Immature natural killer cell (primary cell): ENCODE measurements around the gene CAPN2. TPM values are rescaled to one million over a fixed set of nuclear protein-coding genes. Genes with fewer than 3 reads are reported as not detected.

Experiments used
- DNase-seq, 3 donors: peaks; one replicate each; pipeline ENCODE4 v3.0.0; 2022; ENCODE audit warnings: mixed read lengths in 1 of 3
- H3K27ac Mint-ChIP-seq, 6 donors: one replicate each; pipeline ENCODE4 v1.8.0; 2020; ENCODE audit warnings: mixed read lengths in 6 of 6, mild to moderate bottlenecking in 5 of 6, inconsistent platforms in 4 of 6, moderate library complexity in 3 of 6
- H3K27me3 Mint-ChIP-seq, 3 donors: one replicate each; pipeline ENCODE4 v1.8.0; 2020 to 2021; ENCODE audit warnings: low read depth in 3 of 3, mild to moderate bottlenecking in 3 of 3, mixed read lengths in 3 of 3, moderate library complexity in 3 of 3, inconsistent platforms in 1 of 3
- H3K36me3 Mint-ChIP-seq, 3 donors: one replicate each; pipeline ENCODE4 v1.8.0; 2020; ENCODE audit warnings: mixed read lengths in 3 of 3, inconsistent platforms in 2 of 3, mild to moderate bottlenecking in 2 of 3
- H3K4me1 Mint-ChIP-seq, 2 donors: one replicate each; pipeline ENCODE4 v1.8.0; 2020; ENCODE audit warnings: inconsistent platforms in 2 of 2, mild to moderate bottlenecking in 2 of 2, mixed read lengths in 2 of 2, moderate library complexity in 1 of 2
- H3K4me3 Mint-ChIP-seq, 5 donors: one replicate each; pipeline ENCODE4 v1.8.0; 2020; ENCODE audit warnings: mild to moderate bottlenecking in 5 of 5, mixed read lengths in 5 of 5, inconsistent platforms in 3 of 5, moderate library complexity in 3 of 5
- H3K9me3 Mint-ChIP-seq, 6 donors: one replicate each; pipeline ENCODE4 v1.8.0; 2020; ENCODE audit warnings: mild to moderate bottlenecking in 6 of 6, mixed read lengths in 6 of 6, inconsistent platforms in 4 of 6, moderate library complexity in 3 of 6
- polyA plus RNA-seq, 3 donors: library from polyadenylated mRNA; unstranded; fragments of 300-500 nt; fragmentation: Illumina TruSeq; gene quantifications; one replicate each; pipeline ENCODE4 v1.2.3, GENCODE V29; 2021

CAPN2 gene
- polyA plus RNA-seq, 3 donors from 2014 or later, result 126 to 232 (median 141) TPM

DNA sequence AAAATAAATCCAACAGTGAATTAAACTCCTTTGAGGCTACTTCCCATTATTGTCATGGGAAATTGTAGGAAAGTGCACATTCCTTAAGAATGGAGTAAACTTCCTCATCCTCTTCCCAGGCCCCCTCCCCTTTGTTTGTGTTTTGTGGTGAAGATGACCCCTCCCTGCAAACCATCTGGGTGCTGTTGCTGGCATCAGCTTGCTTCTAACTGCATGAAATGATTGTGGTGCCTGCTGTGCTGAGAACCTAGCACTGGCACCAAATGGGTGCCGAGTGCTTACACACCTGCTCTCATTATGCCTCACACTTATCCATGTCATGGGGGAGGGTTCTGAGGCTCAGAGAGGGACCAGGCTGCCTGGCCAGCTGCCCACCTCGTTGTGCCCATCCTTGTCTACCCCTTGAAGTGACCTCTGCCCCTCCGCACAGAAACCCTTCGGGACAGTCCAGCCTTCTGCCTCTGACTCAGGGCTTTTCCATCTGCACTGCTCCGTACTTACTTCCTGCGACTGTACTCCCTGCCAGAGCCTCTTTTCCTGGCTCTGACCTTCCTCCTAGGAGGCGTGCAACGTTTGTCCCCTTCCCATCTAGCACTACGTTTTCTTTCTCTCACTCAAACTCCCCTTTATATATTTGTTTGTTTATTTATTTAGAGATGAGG is 30.6 kb downstream of the CAPN2 start:
- Mint-ChIP-seq H3K27ac (peak overlapping the region in 4 of 6 donors; percentile 36 to 64 (median 48)), H3K4me3 (no peak overlapping the region), H3K4me1 (peaks cover 2 to 15% of the 10 kb centered on the region in 2 donors), H3K9me3 (no peaks in the 10 kb centered on the region), H3K36me3 (peaks cover 0 to 23% (median 5%) of the 10 kb centered on the region in 3 donors), H3K27me3 (peaks cover 0 to 3% (median 1%) of the 10 kb centered on the region in 3 donors)
- no peak for DNase-seq

DNA sequence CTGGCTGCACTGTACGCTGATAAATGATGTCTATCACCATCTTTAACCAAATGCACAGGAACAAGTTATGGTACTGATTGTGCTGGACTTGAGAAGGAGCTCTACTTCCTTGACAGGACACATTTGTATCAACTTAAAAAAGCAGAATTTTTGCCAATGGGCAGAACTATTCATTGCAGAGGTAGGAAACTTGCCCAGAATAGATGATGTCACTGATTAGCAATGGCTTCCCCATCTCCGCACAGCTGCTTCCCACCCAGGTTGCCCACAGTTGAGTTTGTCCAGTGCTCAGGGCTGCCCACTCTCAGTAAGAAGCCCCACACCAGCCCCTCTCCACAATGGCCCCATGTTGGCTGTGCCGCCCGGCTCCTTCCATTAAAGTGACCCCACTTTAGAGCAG is 33.4 kb downstream of the CAPN2 start:
- Mint-ChIP-seq H3K36me3 (peaks cover 5 to 24% (median 8%) of the 10 kb centered on the region in 3 donors), H3K27me3 (peaks cover 1 to 3% (median 2%) of the 10 kb centered on the region in 3 donors), H3K9me3 (no peaks in the 10 kb centered on the region), H3K4me1 (peaks cover 9 to 19% of the 10 kb centered on the region in 2 donors), H3K27ac (peak overlapping the region in 3 of 6 donors; percentile 10 to 31 (median 23)), H3K4me3 (no peak overlapping the region)
- DNase-seq, result no peak

DNA sequence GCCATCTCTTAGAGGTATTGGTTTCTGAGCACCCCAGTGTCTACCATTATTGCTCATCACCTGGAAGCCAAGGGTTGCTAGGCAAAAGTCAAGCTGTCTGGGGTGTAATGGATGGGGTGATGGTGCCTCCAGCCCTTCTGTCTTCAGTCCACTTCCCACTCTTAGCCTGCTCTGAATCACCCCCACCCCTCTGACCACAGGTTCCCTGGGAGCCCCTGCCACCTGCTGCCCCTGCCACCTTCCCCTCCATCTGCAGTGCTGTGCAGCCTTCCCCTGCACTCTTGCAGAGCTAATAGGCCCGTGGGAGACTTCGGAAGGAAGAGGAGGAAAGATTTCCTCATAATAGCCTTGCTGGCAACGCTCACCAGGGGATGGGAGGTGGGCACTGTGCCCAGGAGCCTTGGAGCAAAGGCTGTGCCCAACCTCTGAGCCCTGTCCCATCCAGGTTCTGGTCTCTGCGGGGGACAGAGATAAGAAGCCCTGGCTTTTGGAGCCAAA is 35.5 kb downstream of the CAPN2 start:
- H3K27ac Mint-ChIP-seq, result peak overlapping the region in 2 of 6 donors; percentile 26 to 66

DNA sequence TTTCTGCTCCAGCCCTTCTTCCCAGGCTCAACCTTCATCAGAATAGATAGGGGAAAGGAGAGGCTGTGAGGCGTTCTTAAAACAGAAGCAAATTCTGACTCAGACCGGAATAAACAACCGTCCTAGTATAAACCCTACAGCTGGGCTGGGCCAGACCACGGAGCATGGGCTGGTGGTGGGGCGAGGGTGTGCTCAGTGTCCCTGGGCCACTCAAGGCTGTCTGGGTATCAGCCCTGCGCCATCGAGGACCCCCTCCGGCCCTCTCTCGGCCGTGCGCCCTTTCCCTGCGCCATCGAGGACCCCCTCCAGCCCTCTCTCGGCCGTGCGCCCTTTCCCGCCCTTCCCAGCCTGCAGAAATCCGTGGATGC is 36.0 kb downstream of the CAPN2 start:
- Mint-ChIP-seq H3K4me3 (peak overlapping the region; percentile 60 to 78 (median 73)), H3K4me1 (peaks cover 9 to 19% of the 10 kb centered on the region in 2 donors), H3K27me3 (peaks cover 1 to 3% (median 2%) of the 10 kb centered on the region in 3 donors), H3K27ac (peak overlapping the region in 1 of 6 donors; percentile 19), H3K9me3 (no peaks in the 10 kb centered on the region), H3K36me3 (peaks cover 18 to 44% (median 18%) of the 10 kb centered on the region in 3 donors)
- DNase-seq, result no peak

More for the DNA sequence above, 35.5 kb downstream of the CAPN2 start:
- peak overlapping the region in 3 of 5 donors; percentile 49 to 71 (median 60) for H3K4me3 Mint-ChIP-seq
- H3K4me1 Mint-ChIP-seq, result peaks cover 9 to 19% of the 10 kb centered on the region in 2 donors
- no peak for DNase-seq
- H3K27me3 Mint-ChIP-seq, result peaks cover 1 to 3% (median 2%) of the 10 kb centered on the region in 3 donors
- H3K36me3 Mint-ChIP-seq, result peaks cover 13 to 39% (median 15%) of the 10 kb centered on the region in 3 donors
- H3K9me3 Mint-ChIP-seq, result no peaks in the 10 kb centered on the region

DNA sequence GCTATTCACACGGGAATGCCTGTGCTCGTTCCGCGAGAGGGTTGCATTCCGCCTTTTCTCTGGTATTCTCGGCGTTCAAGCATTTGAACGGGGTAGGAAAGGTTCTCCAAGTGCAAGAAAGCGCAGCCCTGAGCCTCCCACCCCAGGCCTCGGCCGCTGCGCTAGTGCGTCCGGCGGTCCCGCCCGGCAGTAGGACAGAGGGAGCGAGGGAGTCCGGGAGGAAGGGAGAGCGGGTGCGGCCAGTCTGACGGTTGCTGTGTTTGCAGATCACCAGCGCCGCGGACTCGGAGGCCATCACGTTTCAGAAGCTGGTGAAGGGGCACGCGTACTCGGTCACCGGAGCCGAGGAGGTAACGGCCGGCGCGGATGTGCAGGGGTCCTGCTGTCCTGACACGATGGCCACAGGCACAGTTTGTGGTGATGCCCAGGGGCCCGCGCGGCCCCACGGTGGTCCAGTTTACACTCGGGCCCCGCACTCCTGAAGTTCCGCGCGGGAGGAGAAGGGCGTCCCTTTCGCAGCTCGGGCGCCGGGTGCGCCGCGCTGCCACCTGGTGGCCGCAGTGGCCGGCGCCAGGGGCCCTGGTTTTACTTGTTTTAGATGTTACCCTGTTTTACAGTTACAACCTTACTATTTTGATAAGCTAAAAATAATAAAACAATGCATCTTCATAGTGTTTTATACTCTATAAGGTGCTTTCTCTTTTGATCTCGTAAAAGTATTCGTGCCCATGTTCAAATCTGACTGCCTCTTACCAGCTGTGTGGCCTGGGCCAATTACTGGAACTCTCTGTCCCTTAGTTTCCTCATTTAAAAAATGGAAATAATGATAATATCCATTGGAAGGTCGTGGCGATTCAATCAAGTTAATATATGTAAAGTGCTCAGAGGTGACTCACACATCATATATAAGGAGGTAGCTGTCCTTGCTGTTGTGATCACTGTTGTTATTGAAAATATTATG is 36.7 kb downstream of the CAPN2 start:
- H3K4me3 Mint-ChIP-seq, result peak overlapping the region; percentile 63 to 78 (median 73)
- peak overlapping the region in 4 of 6 donors; percentile 20 to 78 (median 72) for H3K27ac Mint-ChIP-seq
- no peaks in the 10 kb centered on the region for H3K9me3 Mint-ChIP-seq
- peaks cover 18 to 51% (median 19%) of the 10 kb centered on the region in 3 donors for H3K36me3 Mint-ChIP-seq
- peaks cover 9 to 19% of the 10 kb centered on the region in 2 donors for H3K4me1 Mint-ChIP-seq
- peak; percentile 55 to 72 (median 67) for DNase-seq
- peaks cover 1 to 3% (median 2%) of the 10 kb centered on the region in 3 donors for H3K27me3 Mint-ChIP-seq

DNA sequence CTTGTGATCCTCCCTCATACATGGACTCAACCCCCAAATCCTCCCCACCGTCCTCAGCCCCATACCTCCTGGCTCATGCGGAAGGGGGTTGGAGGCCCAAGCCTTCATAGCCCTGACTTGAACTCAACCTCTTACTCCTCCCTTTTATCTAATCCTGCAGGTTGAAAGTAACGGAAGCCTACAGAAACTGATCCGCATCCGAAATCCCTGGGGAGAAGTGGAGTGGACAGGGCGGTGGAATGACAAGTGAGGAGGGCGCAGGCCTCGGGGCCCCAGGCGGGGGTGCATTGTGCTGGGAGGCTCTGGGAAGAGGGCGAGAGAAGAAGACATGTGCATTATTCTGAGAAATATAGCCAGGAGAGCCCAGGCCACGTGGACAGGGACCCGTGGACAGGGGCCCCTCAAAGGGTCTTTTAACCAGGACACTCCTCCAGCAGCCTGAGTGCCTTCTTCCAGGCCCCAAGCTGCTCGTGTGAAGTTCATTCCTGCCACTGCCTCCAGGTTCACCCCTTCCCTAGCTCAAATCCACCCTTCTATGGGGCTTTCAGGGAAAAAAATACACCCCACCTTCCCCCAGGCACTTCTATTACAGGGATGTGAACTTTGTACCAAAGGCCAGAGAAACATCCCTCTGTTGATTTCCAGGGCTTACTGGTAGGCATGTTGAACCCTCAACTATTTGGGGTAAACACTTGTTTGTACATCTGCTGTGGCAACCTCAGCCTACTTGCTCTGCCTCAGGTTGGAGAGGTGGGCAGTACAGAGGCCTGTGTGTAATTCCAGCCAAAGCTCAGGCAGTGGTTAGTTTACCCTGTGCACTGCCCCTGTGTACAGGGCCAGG is 38.6 kb downstream of the CAPN2 start:
- H3K36me3 Mint-ChIP-seq, result peaks cover 18 to 46% (median 19%) of the 10 kb centered on the region in 3 donors
- no peaks in the 10 kb centered on the region for H3K9me3 Mint-ChIP-seq
- H3K4me3 Mint-ChIP-seq, result no peak overlapping the region
- DNase-seq, result no peak
- H3K4me1 Mint-ChIP-seq, result peaks cover 8 to 19% of the 10 kb centered on the region in 2 donors
- peaks cover 1 to 2% (median 2%) of the 10 kb centered on the region in 3 donors for H3K27me3 Mint-ChIP-seq
- H3K27ac Mint-ChIP-seq, result no peak overlapping the region

DNA sequence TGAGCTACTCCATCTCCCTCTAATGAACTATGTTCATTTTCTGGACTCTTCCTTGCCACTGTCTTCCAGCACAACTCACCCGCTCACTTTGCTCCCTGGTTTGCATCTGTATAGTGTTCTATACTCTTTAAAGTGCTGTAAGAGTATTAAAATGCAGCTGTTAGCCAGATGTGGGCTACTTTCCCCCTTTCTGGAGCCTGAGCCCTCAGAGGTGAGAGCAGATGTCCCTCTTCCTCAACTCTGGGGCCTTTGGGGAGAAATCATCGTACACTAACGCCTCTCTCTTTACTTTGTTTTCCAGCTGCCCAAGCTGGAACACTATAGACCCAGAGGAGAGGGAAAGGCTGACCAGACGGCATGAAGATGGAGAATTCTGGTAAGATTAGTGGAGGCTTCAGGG is 39.4 kb downstream of the CAPN2 start:
- no peak for DNase-seq
- H3K27ac Mint-ChIP-seq, result peak overlapping the region in 2 of 6 donors; percentile 2 to 41
- peaks cover 8 to 19% of the 10 kb centered on the region in 2 donors for H3K4me1 Mint-ChIP-seq
- H3K27me3 Mint-ChIP-seq, result peaks cover 1 to 2% (median 2%) of the 10 kb centered on the region in 3 donors
- H3K9me3 Mint-ChIP-seq, result no peaks in the 10 kb centered on the region
- H3K4me3 Mint-ChIP-seq, result peak overlapping the region in 1 of 5 donors; percentile 31
- peaks cover 18 to 45% (median 19%) of the 10 kb centered on the region in 3 donors for H3K36me3 Mint-ChIP-seq

DNA sequence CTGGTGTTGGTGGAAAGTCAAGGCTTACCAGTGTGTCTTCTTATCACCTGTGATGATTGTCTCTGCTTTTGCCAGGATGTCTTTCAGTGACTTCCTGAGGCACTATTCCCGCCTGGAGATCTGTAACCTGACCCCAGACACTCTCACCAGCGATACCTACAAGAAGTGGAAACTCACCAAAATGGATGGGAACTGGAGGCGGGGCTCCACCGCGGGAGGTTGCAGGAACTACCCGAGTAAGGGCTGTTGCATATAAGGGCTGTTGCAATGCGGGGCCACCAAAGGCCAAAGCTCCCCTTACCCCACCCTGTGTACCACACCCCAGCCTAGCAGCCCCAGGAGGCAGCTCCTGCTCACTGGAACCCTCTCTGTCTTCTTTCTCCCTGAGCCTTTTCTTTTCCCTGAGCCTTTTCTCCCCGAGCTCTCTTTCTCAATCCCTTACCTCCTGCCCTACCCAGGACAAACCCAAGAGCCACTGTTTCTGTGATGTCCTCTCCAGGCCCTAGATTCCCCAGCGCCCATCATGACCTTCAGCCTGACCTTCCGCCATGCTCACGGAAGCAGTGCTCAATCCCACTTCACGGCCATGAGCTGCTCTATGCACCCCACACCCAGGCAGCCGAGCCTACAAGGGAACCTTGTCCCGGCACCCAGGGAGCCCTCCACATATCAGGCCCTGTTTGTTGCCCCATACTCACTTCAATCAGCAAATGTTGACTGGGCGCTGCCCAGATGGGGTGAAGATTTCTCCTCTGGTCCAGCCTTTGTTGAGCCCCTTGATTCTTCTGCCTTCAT is 40.6 kb downstream of the CAPN2 start:
- Mint-ChIP-seq H3K27ac (peak overlapping the region in 2 of 6 donors; percentile 13 to 34), H3K27me3 (peaks cover 0 to 2% (median under 1%) of the 10 kb centered on the region in 3 donors), H3K4me1 (peaks cover 8 to 10% of the 10 kb centered on the region in 2 donors), H3K9me3 (no peaks in the 10 kb centered on the region), H3K36me3 (peaks cover 18 to 43% (median 23%) of the 10 kb centered on the region in 3 donors), H3K4me3 (no peak overlapping the region)
- no peak for DNase-seq

DNA sequence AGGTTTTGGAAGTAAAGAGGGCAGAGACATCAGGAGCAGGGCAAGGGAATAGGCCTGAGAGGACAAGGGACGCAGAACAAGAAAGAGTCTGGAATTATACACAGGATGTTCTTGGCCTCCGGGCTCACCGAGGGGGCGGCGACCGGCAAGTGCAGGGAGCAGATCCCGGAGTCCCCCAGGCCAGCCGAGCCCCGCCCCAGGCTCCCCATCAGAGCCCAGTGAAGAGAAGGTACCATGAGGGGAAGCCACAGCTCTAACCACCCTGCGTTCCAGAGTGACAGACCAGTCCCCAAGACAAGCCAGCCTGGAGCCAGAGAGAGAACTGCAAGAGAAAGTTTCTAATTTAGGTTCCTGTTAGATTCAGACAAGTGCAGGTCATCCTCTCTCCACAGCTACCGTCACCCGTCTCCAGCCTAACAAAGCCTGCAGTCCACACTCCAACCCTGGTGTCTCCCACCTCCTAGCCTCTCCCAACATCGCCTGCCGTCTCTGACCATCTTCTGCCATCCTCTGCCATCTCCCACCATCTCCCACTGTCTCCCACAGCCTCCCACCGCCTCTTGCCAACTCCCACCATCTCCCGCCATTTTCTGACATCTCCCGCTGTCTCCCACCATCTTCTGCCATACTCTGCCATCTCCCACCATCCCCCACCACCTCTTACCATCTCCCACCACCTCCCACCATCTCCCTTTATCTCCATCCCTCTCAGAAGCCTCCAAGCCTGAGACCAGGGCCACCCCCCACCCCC is 42.5 kb downstream of the CAPN2 start:
- Mint-ChIP-seq H3K9me3 (no peaks in the 10 kb centered on the region), H3K4me1 (no peaks in the 10 kb centered on the region), H3K27ac (no peak overlapping the region), H3K4me3 (no peak overlapping the region), H3K27me3 (no peaks in the 10 kb centered on the region), H3K36me3 (peaks cover 20 to 53% (median 20%) of the 10 kb centered on the region in 3 donors)
- DNase-seq, result no peak

DNA sequence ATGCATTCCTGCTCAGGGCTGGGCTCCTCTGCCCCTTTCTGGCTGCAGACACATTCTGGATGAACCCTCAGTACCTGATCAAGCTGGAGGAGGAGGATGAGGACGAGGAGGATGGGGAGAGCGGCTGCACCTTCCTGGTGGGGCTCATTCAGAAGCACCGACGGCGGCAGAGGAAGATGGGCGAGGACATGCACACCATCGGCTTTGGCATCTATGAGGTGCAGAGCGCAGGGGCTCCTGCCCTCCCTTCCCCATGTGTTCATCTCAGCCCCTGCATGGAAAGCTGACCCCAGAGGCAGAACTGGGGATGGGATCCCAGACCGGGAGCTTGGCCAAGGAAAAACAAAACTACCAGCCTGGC is 43.1 kb downstream of the CAPN2 start:
- no peaks in the 10 kb centered on the region for H3K27me3 Mint-ChIP-seq
- H3K36me3 Mint-ChIP-seq, result peaks cover 20 to 52% (median 23%) of the 10 kb centered on the region in 3 donors
- H3K27ac Mint-ChIP-seq, result no peak overlapping the region
- no peak for DNase-seq
- H3K4me3 Mint-ChIP-seq, result no peak overlapping the region
- H3K9me3 Mint-ChIP-seq, result no peaks in the 10 kb centered on the region
- no peaks in the 10 kb centered on the region for H3K4me1 Mint-ChIP-seq

DNA sequence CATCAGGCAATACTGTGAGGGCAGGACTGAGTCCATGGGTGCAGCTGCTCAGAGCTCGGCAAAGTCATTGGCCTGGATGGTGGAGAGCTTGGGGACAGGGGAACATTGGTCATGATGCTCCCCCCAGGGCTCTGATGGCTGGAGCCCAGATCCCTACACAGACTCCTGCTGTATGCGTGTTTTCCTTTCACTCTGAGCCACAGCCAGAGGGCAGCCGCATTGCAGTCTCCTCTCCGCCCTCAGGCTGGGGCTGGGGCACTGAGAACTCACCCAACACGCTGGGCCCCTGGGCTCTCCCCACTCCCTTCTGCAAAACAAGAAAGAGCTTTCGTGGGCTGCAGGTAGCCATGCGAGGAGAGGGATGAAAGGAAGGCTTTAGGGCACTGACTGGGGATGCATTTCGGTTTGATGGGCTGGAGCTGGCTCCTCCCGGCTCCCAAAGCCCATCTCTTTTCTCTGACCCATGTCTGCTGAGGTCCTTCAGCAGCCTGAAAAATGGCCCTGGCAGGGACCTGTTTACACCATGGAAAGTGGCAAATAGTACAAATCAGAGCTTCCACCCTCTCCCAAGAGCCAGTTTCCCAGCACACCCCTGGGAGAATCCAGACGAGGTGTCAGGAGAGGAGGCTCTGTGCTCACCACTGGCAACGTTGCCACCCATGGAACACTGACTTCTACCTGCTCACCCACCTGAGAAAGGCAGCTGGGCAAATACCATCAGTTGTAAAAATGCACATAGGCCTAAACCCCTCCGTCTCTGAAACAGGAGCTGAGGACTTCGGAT is 43.8 kb downstream of the CAPN2 start:
- no peaks in the 10 kb centered on the region for H3K9me3 Mint-ChIP-seq
- H3K4me3 Mint-ChIP-seq, result no peak overlapping the region
- H3K36me3 Mint-ChIP-seq, result peaks cover 25 to 48% (median 25%) of the 10 kb centered on the region in 3 donors

More for the DNA sequence above, 43.8 kb downstream of the CAPN2 start:
- H3K27me3 Mint-ChIP-seq, result peaks cover 0 to 2% (median 0%) of the 10 kb centered on the region in 3 donors
- DNase-seq, result no peak
- H3K27ac Mint-ChIP-seq, result peak overlapping the region in 1 of 6 donors; percentile 6
- no peaks in the 10 kb centered on the region for H3K4me1 Mint-ChIP-seq
